ENCODE data around the gene AFF1. TPM values are rescaled to one million over a fixed set of nuclear protein-coding genes. Genes with fewer than 3 reads are reported as not detected.

Gene AFF1
- total RNA-seq, 1 donor from 2014 or later, result 99.9 TPM

- no peaks in the 10 kb centered on the region for H3K4me1 ChIP-seq
- H3K36me3 ChIP-seq, result peaks cover 0 to 17% of the 10 kb centered on the region in 2 donors
- H3K27me3 ChIP-seq, result no peaks in the 10 kb centered on the region
- H3K27ac ChIP-seq, result no peak overlapping the region
- H3K9me3 ChIP-seq, result no peaks in the 10 kb centered on the region
- no peak for TF ChIP-seq POLR2A (IDR thresholded peaks at IDR 0.05)
- TF ChIP-seq, protein P1, sequence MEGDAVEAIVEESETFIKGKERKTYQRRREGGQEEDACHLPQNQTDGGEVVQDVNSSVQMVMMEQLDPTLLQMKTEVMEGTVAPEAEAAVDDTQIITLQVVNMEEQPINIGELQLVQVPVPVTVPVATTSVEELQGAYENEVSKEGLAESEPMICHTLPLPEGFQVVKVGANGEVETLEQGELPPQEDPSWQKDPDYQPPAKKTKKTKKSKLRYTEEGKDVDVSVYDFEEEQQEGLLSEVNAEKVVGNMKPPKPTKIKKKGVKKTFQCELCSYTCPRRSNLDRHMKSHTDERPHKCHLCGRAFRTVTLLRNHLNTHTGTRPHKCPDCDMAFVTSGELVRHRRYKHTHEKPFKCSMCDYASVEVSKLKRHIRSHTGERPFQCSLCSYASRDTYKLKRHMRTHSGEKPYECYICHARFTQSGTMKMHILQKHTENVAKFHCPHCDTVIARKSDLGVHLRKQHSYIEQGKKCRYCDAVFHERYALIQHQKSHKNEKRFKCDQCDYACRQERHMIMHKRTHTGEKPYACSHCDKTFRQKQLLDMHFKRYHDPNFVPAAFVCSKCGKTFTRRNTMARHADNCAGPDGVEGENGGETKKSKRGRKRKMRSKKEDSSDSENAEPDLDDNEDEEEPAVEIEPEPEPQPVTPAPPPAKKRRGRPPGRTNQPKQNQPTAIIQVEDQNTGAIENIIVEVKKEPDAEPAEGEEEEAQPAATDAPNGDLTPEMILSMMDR (IDR thresholded peaks at IDR 0.05), result no peak
- TF ChIP-seq POLR2AphosphoS5 (IDR thresholded peaks at IDR 0.05; ENCODE audit: insufficient read depth in 1 of 2, low read depth in 1 of 2), result no peak
- intact Hi-C loops (cut with DNase I), result loop anchor here (10.0 kb wide), 1 partner anchor 69 kb away; no protein-coding TSS in a partner anchor
- DNase-seq (ENCODE audit: extremely low spot score in 2 of 2), result no peak
- H3K4me3 ChIP-seq, result no peak overlapping the region
These were observed 231.1 kb downstream of the AFF1 start for GRCh38 chr4:87165892-87166291.

DNA sequence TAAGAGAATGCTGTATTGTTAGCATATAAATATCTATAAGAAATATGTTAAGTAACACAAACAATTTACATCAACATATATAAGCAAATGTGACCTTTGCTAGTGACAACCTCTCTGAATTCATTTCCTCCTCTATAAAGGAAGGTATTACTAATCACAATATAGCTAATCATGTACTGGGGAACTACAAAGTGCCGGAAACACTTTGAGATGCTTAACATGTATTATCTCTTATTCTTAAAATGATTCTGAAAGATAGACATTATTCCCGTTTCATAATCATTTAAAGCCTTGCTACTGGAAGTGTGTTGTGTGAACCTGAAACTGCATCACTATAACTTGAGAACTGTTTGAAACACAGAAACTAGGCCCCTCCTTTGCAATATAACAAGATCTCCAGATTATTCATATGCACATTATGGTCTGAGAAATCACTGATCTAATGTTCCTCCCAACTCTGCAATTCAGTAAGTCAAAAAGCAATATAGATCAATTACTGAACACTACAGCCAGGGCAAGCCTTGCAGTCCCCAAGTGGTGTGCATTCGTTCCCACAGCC is 231.6 kb downstream of the AFF1 start:
- H3K27ac ChIP-seq, result no peak overlapping the region
- H3K9me3 ChIP-seq, result no peaks in the 10 kb centered on the region
- TF ChIP-seq POLR2AphosphoS5 (IDR thresholded peaks at IDR 0.05; ENCODE audit: insufficient read depth in 1 of 2, low read depth in 1 of 2), result no peak
- TF ChIP-seq POLR2A (IDR thresholded peaks at IDR 0.05), result no peak
- TF ChIP-seq, protein P1 (IDR thresholded peaks at IDR 0.05), result no peak
- peaks cover 0 to 17% of the 10 kb centered on the region in 2 donors for H3K36me3 ChIP-seq
- no peaks in the 10 kb centered on the region for H3K4me1 ChIP-seq
- intact Hi-C loops (cut with DNase I), result loop anchor here (10.0 kb wide), 1 partner anchor 68 kb away; no protein-coding TSS in a partner anchor
- H3K4me3 ChIP-seq, result no peak overlapping the region
- DNase-seq (ENCODE audit: extremely low spot score in 2 of 2), result no peak
- no peaks in the 10 kb centered on the region for H3K27me3 ChIP-seq

DNA sequence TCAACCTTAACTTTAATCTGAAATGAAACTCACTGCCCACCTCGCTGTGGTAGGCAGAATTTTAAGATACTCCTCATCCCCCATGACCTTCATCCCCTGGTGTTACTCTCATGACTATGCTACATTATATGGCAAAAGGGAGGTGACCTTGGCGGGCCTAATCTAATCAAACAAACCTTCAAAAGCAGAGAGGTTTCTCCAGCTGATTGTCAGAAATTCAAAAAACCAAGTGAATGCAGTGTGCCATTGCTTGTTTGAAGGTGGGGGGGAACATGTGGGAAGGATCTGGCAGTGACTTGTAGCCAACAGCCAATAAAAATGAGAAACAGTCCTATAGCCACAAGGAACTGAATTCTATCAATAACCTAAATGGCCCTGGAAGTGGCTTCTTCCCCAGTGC is 237.1 kb downstream of the AFF1 start:
- Histone ChIP-seq H3K27me3 (no peaks in the 10 kb centered on the region), H3K9me3 (no peaks in the 10 kb centered on the region), H3K4me1 (no peaks in the 10 kb centered on the region), H3K36me3 (peaks cover 0 to 11% of the 10 kb centered on the region in 2 donors), H3K4me3 (no peak overlapping the region), H3K27ac (no peak overlapping the region)
- DNase-seq (ENCODE audit: extremely low spot score in 2 of 2), result no peak
- TF ChIP-seq, protein P1 (IDR thresholded peaks at IDR 0.05), result no peak
- TF ChIP-seq POLR2AphosphoS5 (IDR thresholded peaks at IDR 0.05; ENCODE audit: insufficient read depth in 1 of 2, low read depth in 1 of 2) (no peak), POLR2A (IDR thresholded peaks at IDR 0.05) (no peak)
- intact Hi-C loops (cut with DNase I), result no loop called here

DNA sequence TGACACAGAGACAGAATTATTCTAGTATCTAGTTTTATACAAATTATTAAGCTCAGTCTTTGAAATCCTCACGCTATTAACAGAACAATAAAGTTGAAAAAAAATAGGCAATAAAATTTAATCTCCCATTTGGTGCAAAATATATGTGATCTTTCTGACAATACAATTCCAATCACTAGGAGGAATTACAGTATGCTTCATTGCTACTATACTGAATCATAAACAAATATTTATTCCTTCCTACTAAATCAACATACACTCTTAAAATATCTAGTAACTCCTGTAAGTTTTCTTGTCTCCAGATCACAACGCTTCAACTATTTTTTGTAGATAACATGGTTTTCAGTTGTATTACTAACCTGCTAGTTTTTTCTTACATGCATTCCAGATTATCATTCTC is 239.9 kb downstream of the AFF1 start:
- no peaks in the 10 kb centered on the region for H3K4me1 ChIP-seq
- no peak overlapping the region for H3K27ac ChIP-seq
- no peaks in the 10 kb centered on the region for H3K9me3 ChIP-seq
- H3K27me3 ChIP-seq, result no peaks in the 10 kb centered on the region
- no peak for DNase-seq (ENCODE audit: extremely low spot score in 2 of 2)
- intact Hi-C loops (cut with DNase I), result no loop called here
- peaks cover 0 to 7% of the 10 kb centered on the region in 2 donors for H3K36me3 ChIP-seq
- H3K4me3 ChIP-seq, result no peak overlapping the region
- no peak for TF ChIP-seq POLR2AphosphoS5 (IDR thresholded peaks at IDR 0.05; ENCODE audit: insufficient read depth in 1 of 2, low read depth in 1 of 2)
- TF ChIP-seq, protein P1 (IDR thresholded peaks at IDR 0.05), result no peak
- TF ChIP-seq POLR2A (IDR thresholded peaks at IDR 0.05), result no peak

GRCh38 chr4:87179751-87180150 is 244.9 kb downstream of the AFF1 start:
- DNase-seq (ENCODE audit: extremely low spot score in 2 of 2), result no peak
- Histone ChIP-seq H3K27me3 (no peaks in the 10 kb centered on the region), H3K4me1 (no peaks in the 10 kb centered on the region), H3K4me3 (no peak overlapping the region), H3K27ac (no peak overlapping the region), H3K9me3 (no peaks in the 10 kb centered on the region), H3K36me3 (peaks cover 0 to 4% of the 10 kb centered on the region in 2 donors)
- TF ChIP-seq POLR2AphosphoS5 (IDR thresholded peaks at IDR 0.05; ENCODE audit: insufficient read depth in 1 of 2, low read depth in 1 of 2) (no peak), POLR2A (IDR thresholded peaks at IDR 0.05) (no peak)
- TF ChIP-seq, protein P1 (IDR thresholded peaks at IDR 0.05), result no peak
- intact Hi-C loops (cut with DNase I), result no loop called here
